DND-41 (cell line): ENCODE measurements around the gene FBRS.

ENCODE experiments used
- ATAC-seq: fragments of 200-7000 bp; cut with Tn5 transposase; 3 replicates; pipeline ENCODE4 v1.9.1; 2021; ENCODE audit warnings: low read depth; ENCODE audit not compliant: insufficient read depth
- DNase-seq: peaks from one replicate; pipeline ENCODE4 v3.0.0-alpha.2; 2020
- H2AFZ ChIP-seq: 2 replicates; pipeline ENCODE4 v1.6.0; 2012; ENCODE audit warnings: low read depth, low read length
- H3K27ac ChIP-seq: 2 replicates; pipeline ENCODE4 v1.5.1; 2012; ENCODE audit warnings: low read length, inconsistent platforms
- H3K27me3 ChIP-seq: fragments of 200-600 bp; sonication (generic); 2 replicates; pipeline ENCODE4 v1.6.0; 2012; ENCODE audit warnings: low read length, mild to moderate bottlenecking, inconsistent platforms; ENCODE audit not compliant: insufficient read depth, poor library complexity
- H3K36me3 ChIP-seq: 2 replicates; pipeline ENCODE4 v1.5.1; 2012; ENCODE audit warnings: low read length, inconsistent platforms; ENCODE audit not compliant: insufficient read depth
- H3K4me1 ChIP-seq: 2 replicates; pipeline ENCODE4 v1.5.1; 2012; ENCODE audit warnings: mild to moderate bottlenecking, low read length; ENCODE audit not compliant: insufficient read depth
- H3K4me2 ChIP-seq: 2 replicates; pipeline ENCODE4 v1.6.0; 2012; ENCODE audit warnings: mild to moderate bottlenecking, moderate library complexity, low read length, inconsistent platforms; ENCODE audit not compliant: insufficient read depth
- H3K4me3 ChIP-seq, 2 experiments: fragments of 200-600 bp in 1 of 2; shearing (Covaris generic) in 1 of 2; 2 replicates each; pipeline ENCODE4 v1.5.1; 2012 to 2016; ENCODE audit warnings: inconsistent platforms in 2 of 2, low read length in 2 of 2, mild to moderate bottlenecking in 2 of 2, low read depth in 1 of 2, moderate library complexity in 1 of 2
- H3K79me2 ChIP-seq: 2 replicates; pipeline ENCODE4 v1.6.0; 2012; ENCODE audit warnings: low read length, inconsistent platforms; ENCODE audit not compliant: insufficient read depth
- H3K9ac ChIP-seq: 2 replicates; pipeline ENCODE4 v1.6.0; 2012; ENCODE audit warnings: low read depth, mild to moderate bottlenecking, inconsistent platforms, low read length, moderate library complexity
- H3K9me3 ChIP-seq: 2 replicates; pipeline ENCODE4 v1.5.1; 2012; ENCODE audit warnings: low read length, moderate library complexity, mild to moderate bottlenecking, inconsistent platforms; ENCODE audit not compliant: insufficient read depth, severe bottlenecking
- H4K20me1 ChIP-seq: 2 replicates; pipeline ENCODE4 v1.6.0; 2012; ENCODE audit warnings: low read length; ENCODE audit not compliant: insufficient read depth
- EZH2 ChIP-seq: IDR thresholded peaks from 3 replicates; pipeline ENCODE4 v1.6.1; 2012; ENCODE audit warnings: borderline replicate concordance, low read depth, mild to moderate bottlenecking, moderate library complexity, low read length, inconsistent platforms; ENCODE audit not compliant: severe bottlenecking
- TF ChIP-seq, protein P1 (sequence below): IDR thresholded peaks from 2 replicates; pipeline ENCODE4 v1.5.1; 2012; ENCODE audit warnings: borderline replicate concordance, low read length, moderate library complexity, mild to moderate bottlenecking; ENCODE audit not compliant: poor library complexity, severe bottlenecking; ENCODE audit errors: extremely low read depth

The FBRS gene

DNA sequence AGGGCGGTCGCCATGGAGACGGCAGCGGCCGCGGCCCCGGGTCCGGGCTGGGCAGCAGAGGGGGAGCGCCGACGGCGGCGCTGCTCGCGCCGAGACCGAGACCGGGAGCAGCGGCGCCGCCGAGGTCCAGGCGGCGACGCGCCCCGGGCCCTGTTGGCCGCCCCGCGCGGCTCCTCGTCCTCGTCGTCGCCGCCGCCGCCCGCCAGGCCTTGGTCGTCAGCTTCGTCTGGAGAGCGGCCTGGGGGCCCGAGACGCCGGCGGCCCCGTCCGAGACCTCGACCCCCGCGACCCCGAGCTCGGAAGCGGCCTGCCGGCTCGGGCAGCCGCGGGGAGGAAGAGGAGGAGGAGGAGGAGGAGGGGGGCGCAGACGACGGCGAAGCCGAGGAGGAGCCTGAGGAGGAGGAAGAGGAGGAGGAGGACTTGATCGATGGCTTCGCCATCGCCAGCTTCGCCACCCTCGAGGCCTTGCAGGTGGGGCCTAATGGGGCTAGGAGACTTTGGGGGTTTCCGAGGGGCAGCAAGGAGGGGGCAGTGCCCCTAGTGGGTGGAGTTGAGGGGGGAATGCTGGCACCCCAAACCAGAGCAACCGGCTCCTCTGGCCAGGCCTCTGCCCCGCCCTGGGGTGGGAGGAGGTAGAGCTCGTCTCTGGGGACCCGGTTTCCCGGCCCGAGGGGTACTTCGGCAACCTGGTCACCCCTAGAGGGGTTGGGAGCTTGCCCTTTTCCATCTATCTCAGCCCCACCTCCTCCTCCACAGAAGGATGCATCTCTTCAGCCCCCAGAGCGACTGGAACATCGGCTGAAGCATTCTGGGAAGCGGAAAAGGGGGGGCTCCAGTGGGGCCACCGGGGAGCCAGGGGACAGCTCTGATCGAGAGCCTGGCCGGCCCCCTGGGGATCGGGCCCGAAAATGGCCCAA lies 1.5 kb downstream of the FBRS start:
- Histone ChIP-seq H3K27ac (peak overlapping the region; percentile 99), H4K20me1 (peaks cover 39% of the 10 kb centered on the region), H3K79me2 (peaks cover 51% of the 10 kb centered on the region), H3K27me3 (no peaks in the 10 kb centered on the region), H3K4me1 (peaks cover 63% of the 10 kb centered on the region), H3K4me3 (peak overlapping the region; percentile 78 to 82), H2AFZ (peak overlapping the region; percentile 74; the same call in 1 of the 2 replicates), H3K36me3 (peaks cover 68% of the 10 kb centered on the region), H3K9ac (peak overlapping the region; percentile 80), H3K9me3 (no peaks in the 10 kb centered on the region), H3K4me2 (peak overlapping the region; percentile 87)
- DNase-seq (peak; percentile 52), ATAC-seq (no peak)
- no peak for TF ChIP-seq EZH2
- TF ChIP-seq, protein P1, sequence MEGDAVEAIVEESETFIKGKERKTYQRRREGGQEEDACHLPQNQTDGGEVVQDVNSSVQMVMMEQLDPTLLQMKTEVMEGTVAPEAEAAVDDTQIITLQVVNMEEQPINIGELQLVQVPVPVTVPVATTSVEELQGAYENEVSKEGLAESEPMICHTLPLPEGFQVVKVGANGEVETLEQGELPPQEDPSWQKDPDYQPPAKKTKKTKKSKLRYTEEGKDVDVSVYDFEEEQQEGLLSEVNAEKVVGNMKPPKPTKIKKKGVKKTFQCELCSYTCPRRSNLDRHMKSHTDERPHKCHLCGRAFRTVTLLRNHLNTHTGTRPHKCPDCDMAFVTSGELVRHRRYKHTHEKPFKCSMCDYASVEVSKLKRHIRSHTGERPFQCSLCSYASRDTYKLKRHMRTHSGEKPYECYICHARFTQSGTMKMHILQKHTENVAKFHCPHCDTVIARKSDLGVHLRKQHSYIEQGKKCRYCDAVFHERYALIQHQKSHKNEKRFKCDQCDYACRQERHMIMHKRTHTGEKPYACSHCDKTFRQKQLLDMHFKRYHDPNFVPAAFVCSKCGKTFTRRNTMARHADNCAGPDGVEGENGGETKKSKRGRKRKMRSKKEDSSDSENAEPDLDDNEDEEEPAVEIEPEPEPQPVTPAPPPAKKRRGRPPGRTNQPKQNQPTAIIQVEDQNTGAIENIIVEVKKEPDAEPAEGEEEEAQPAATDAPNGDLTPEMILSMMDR: peak; percentile 17

DNA sequence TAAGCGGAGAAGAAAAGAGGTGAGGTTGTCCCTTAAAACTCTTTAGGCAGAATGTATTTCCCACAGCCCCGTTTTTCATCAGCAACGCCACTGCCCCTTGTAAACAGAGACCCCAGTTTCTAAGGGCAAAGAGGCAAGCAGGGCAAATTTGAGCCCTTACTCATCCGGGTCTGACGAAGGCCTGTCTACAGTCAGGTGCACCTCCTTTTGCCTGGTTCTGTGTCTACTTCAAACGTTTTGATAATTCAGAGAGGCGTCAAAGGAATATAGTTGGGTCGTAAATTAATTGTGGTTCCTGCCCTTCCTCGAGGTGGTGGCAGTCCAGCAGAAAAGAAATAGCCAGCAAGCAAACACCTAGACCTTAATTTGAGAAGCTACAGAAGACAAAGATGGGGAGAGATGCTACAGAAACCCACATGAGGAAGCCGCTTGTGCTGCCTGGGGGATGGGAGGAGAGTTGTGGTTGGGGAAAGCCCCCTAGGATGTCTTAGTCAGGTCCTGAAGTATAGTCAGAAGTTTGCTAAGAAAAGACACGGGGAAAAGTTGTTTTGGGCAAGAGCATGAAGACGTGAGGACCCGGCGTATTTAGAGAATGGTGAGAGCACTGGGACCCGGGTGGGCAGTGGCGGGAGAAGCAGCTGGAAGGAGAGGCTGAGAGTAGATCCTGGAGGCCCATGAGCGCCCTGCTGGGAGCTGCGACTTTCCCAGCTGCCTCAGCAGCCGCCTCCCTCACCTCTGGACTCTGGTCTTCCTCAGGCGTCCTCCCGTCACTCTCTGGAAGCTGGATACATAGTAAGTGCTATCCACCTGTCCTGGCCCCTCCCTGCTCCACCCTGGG lies 2.4 kb downstream of the FBRS start:
- no peak overlapping the region for H2AFZ ChIP-seq
- no peaks in the 10 kb centered on the region for H3K9me3 ChIP-seq
- ATAC-seq (no peak), DNase-seq (peak; percentile 67)
- H3K4me2 ChIP-seq: peak overlapping the region; percentile 87
- peak overlapping the region; percentile 80 for H3K9ac ChIP-seq
- H3K4me3 ChIP-seq: peak overlapping the region; percentile 56 to 82; a peak in 3 of 4 replicates
- H4K20me1 ChIP-seq: peaks cover 47% of the 10 kb centered on the region
- peaks cover 68% of the 10 kb centered on the region for H3K36me3 ChIP-seq
- TF ChIP-seq, protein P1: no peak
- no peak for TF ChIP-seq EZH2
- peak overlapping the region; percentile 99 for H3K27ac ChIP-seq
- H3K4me1 ChIP-seq: peaks cover 60% of the 10 kb centered on the region
- peaks cover 51% of the 10 kb centered on the region for H3K79me2 ChIP-seq
- H3K27me3 ChIP-seq: no peaks in the 10 kb centered on the region

DNA sequence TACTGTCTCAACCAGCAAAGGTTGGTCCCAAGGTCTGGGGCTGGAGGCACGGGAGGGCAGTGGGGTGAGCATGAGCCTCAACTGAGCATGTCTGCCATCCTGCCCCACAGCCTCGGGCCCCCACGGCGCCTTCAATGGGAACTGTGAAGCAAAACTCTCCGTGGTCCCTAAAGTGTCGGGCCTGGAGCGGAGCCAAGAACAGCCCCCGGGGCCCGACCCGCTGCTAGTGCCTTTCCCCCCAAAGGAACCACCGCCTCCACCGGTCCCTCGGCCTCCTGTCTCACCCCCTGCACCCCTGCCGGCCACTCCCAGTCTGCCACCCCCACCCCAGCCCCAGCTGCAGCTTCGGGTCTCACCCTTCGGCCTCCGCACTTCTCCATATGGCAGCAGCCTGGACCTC lies 4.2 kb downstream of the FBRS start:
- Histone ChIP-seq H3K9ac (no peak overlapping the region), H3K4me1 (peaks cover 42% of the 10 kb centered on the region), H3K36me3 (peaks cover 75% of the 10 kb centered on the region), H3K27ac (no peak overlapping the region), H3K79me2 (peaks cover 51% of the 10 kb centered on the region), H3K27me3 (no peaks in the 10 kb centered on the region), H3K9me3 (no peaks in the 10 kb centered on the region), H2AFZ (no peak overlapping the region), H3K4me3 (no peak overlapping the region), H3K4me2 (peak overlapping the region; percentile 87; the same call in 1 of the 2 replicates), H4K20me1 (peaks cover 52% of the 10 kb centered on the region)
- no peak for TF ChIP-seq EZH2
- TF ChIP-seq, protein P1: no peak
- no peak for DNase-seq
- no peak for ATAC-seq
